BE2C (cell line): ENCODE data around the gene CARD9.

Experiments
- DNase-seq: peaks from one replicate; pipeline ENCODE4 v3.0.0-alpha.2; 2020
- H3K27me3 ChIP-seq: fragments of 250-450 bp; sonication (Bioruptor Pico); 2 replicates; pipeline ENCODE4 v1.5.1; 2020; ENCODE audit warnings: mild to moderate bottlenecking
- H3K36me3 ChIP-seq: fragments of 250-450 bp; sonication (Bioruptor Pico); 2 replicates; pipeline ENCODE4 v1.5.1; 2020; ENCODE audit warnings: mild to moderate bottlenecking
- H3K4me1 ChIP-seq: fragments of 250-450 bp; sonication (Bioruptor Pico); 2 replicates; pipeline ENCODE4 v1.5.1; 2020
- H3K4me3 ChIP-seq: 2 replicates; pipeline ENCODE4 v1.5.1; 2011; ENCODE audit warnings: low read depth, low read length
- H3K9me3 ChIP-seq: fragments of 250-450 bp; sonication (Bioruptor Pico); 2 replicates; pipeline ENCODE4 v1.5.1; 2020
- TF ChIP-seq, protein P1 (sequence below): IDR thresholded peaks from 2 replicates; pipeline ENCODE4 v1.5.1; 2012; ENCODE audit warnings: mild to moderate bottlenecking, low read depth, low read length

Gene CARD9

DNA sequence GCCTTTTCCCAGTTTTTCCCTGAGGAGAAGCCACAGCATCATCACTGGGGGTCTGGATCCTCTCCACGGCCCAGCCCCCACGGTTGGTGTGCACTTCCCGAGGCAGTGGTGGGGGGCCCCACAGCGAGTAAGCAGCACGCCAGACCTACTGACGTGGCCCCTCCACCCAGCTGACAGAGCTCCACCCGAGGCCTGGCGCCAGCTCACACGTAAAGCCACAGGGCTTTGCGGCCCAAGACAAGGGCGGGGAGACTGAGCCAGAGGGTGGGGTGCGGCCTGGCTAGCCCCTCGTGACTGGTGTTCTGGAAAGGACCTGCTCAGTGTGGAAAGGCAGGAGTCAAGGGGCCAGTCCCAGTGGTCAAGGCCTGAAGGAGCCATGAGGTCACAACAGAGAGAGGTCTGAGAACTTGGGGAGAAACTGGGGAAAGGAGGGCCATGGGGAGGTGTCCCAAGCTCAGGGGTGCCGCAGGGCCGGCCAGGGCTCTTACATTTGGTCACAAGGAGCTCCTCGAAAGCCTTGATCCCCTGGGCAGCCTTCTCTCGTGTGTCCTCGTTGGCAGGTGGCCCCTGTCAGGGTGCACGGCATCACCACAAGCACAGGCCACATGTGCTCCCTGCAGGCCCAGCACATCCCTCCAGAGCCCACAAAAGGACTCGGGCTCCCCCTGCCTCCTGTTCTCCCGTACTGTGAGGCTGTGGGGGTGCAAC lies 21.0 kb upstream of the CARD9 start:
- peaks cover 81% of the 10 kb centered on the region for H3K36me3 ChIP-seq
- TF ChIP-seq, protein P1, sequence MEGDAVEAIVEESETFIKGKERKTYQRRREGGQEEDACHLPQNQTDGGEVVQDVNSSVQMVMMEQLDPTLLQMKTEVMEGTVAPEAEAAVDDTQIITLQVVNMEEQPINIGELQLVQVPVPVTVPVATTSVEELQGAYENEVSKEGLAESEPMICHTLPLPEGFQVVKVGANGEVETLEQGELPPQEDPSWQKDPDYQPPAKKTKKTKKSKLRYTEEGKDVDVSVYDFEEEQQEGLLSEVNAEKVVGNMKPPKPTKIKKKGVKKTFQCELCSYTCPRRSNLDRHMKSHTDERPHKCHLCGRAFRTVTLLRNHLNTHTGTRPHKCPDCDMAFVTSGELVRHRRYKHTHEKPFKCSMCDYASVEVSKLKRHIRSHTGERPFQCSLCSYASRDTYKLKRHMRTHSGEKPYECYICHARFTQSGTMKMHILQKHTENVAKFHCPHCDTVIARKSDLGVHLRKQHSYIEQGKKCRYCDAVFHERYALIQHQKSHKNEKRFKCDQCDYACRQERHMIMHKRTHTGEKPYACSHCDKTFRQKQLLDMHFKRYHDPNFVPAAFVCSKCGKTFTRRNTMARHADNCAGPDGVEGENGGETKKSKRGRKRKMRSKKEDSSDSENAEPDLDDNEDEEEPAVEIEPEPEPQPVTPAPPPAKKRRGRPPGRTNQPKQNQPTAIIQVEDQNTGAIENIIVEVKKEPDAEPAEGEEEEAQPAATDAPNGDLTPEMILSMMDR, result no peak
- no peaks in the 10 kb centered on the region for H3K9me3 ChIP-seq
- no peak for DNase-seq
- H3K27me3 ChIP-seq, result no peaks in the 10 kb centered on the region
- no peak overlapping the region for H3K4me3 ChIP-seq
- no peaks in the 10 kb centered on the region for H3K4me1 ChIP-seq

DNA sequence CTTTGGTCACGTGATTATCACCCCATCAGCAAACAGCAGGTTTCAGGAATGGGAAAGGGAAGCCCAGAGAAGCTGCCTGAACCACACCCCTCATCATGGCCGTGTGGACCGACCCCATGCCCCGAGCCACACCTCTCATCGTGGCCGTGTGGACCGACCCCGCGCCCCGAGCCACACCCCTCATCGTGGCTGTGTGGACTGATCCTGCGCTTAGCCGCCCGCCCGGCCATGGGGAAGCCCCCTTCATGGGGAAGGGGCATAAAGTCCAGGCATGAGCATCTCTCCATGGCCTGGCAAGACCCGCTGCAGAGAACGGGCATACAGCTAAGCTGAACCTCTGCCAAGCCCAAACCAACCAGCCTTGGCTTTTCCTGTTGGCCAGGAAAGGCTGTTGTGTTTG lies 20.1 kb upstream of the CARD9 start:
- H3K27me3 ChIP-seq, result no peaks in the 10 kb centered on the region
- no peak for DNase-seq
- TF ChIP-seq, protein P1, result no peak
- no peaks in the 10 kb centered on the region for H3K4me1 ChIP-seq
- no peak overlapping the region for H3K4me3 ChIP-seq
- no peaks in the 10 kb centered on the region for H3K9me3 ChIP-seq
- peaks cover 88% of the 10 kb centered on the region for H3K36me3 ChIP-seq

DNA sequence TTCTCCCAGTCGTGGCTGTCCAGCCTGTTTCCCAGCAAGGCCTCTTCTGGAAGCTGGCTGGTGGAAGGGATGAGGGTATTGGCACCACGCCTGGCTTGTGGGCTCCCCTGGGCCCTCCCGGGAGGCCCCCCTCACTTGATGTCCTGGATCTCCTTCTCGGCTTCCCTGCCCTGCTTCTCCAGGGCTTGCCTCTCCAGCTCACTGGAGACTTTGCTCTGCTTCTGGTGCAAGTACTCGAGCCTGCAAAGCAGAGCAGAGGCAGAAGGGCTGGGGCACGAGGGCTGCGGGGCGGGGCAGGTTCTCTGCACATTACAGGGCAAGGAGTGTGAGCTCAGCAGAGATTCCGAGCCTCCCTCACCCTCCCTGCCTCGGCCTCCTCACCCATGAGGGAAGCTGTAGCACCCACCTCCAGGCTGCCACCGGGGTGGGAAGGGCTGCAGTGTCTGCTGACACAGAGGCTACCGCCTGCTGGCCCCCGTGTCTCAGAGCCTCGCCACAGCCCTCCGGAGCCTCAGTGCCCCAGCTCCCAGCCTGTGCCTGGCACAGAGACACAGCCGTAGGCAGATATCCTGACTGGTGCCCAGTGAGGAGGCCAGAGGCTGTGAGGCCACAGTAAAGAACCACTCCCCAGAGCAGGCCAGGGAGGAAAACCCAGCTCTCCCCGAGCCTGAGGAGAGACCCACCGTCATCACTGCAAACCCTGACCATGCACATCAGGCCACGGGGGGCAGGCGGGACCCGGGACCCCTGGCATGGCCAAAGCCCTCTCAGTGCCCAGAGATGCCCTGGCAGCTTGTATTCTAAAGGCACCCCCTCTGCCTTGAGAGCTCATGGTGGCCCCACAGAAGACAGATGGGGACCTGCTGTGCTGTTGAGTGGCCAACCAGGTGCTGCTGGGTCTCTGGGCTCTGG lies 19.3 kb upstream of the CARD9 start:
- Histone ChIP-seq H3K27me3 (no peaks in the 10 kb centered on the region), H3K4me3 (no peak overlapping the region), H3K4me1 (no peaks in the 10 kb centered on the region), H3K9me3 (no peaks in the 10 kb centered on the region), H3K36me3 (peaks cover 90% of the 10 kb centered on the region)
- TF ChIP-seq, protein P1, result no peak
- DNase-seq, result no peak

DNA sequence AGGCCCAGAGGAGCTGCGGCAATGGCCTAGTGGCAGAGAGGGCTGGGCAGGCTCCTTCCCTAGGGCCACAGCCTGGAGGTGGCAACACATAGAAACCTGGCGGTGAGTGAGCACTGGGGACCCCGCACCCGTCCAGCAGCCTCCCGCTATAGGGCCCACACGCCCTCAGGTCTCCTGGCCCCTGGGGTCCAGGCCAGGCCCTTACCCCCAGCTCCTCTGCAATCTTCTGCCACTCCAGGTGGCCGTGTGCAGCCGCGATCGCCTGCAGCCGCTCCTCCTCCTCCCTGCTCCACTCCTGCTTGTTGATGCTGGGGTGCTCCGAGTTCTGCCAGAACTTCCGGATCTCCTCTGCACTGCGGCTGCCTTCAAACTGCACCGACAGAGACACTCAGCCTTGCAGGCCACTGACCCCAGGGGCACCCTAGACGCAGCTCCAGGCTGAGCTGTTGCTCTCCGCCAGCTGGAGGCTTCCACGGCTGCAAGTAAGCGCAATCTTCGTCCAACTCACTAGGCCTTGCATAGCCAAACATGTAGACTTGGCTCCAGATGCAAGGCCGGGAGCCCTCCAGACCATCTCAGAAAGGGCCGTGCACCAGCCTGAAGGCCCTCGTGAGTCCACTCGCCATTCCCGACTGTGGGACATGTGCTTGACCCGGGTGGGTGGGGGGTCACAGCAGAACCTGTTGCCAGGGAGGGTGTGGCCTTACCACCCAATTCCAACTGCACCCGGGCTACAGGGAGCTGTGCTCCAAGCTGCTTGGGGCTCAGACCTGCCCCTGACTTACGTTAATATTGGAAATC lies 18.5 kb upstream of the CARD9 start:
- TF ChIP-seq, protein P1, result no peak
- Histone ChIP-seq H3K27me3 (no peaks in the 10 kb centered on the region), H3K4me3 (no peak overlapping the region), H3K4me1 (no peaks in the 10 kb centered on the region), H3K36me3 (peaks cover 94% of the 10 kb centered on the region), H3K9me3 (no peaks in the 10 kb centered on the region)
- DNase-seq, result no peak

DNA sequence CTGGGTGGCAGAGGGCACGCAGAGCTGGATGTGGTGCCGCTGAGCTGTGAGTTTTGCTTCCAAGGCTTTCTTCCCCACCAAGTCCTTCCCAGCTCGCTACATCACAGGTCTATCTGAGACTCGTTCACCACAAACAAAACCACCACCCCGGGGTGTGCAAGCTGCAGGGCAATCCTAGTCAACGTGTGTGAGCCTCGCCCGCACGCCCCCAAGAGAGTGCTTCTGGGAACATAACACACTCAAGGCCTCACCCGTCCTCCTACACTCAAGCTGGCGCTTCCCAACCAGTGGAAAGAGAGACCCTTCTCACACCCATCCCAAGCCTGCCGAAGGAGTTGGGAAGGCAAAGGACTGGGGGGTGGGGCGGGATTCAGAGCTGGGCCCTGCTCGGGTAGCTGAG lies 15.9 kb upstream of the CARD9 start:
- TF ChIP-seq, protein P1, result no peak
- Histone ChIP-seq H3K4me1 (no peaks in the 10 kb centered on the region), H3K27me3 (no peaks in the 10 kb centered on the region), H3K9me3 (no peaks in the 10 kb centered on the region), H3K4me3 (no peak overlapping the region), H3K36me3 (peaks cover 85% of the 10 kb centered on the region)
- DNase-seq, result no peak
